NOMO-1 treated with DMSO at 0.1 percent for 48 hours (cell line): ENCODE data around the gene STARD9.
"Not testable (repeated sequence)": the region's sequence is repeated elsewhere in the genome, so short reads cannot be mapped to it uniquely, and the experiment has no call there.

ENCODE experiments used
- DNase-seq: peaks from one replicate; lab custom pipeline; 2025; ENCODE audit not compliant: unreplicated experiment; lab: John Stamatoyannopoulos, UW

Gene STARD9

GRCh38 chr15:42575188-42576039 is at the start of gene STARD9:
Gene STARD9 (plus strand): TSS chr15:42575606. CDS start chr15:42575716, 110 bp downstream.
- peak; percentile 97 for DNase-seq

- no peak for DNase-seq
Measured at GRCh38 chr15:42528970-42529369, 46.4 kb upstream of the STARD9 start.

GRCh38 chr15:42533246-42533645 is 42.2 kb upstream of the STARD9 start:
- no peak for DNase-seq

- peak; percentile 92 for DNase-seq
Measured at GRCh38 chr15:42544853-42545629, 30.4 kb upstream of the STARD9 start.

DNA sequence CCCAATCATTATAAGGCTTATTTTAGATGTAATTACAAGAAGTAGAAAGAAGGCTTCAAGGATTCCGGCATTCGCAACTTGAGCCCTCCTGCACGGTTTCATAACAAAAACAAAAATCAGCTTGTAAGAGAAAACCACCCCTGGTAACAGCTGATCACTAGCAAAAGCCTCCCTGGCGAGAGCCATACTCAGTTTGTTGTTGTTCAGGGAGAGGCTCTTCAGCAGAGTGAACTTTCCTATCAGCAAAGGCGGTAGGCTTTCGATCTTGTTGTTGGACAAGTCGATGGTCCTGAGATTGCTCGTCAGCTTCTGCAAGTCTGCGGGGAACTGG is 27.5 kb upstream of the STARD9 start:
- DNase-seq = peak; percentile 26

- DNase-seq = peak; percentile 65
Measured at GRCh38 chr15:42548249-42549031, 27.0 kb upstream of the STARD9 start, which contains the start of the genes HAUS2 and LRRC57. Gene HAUS2 (plus strand): TSS chr15:42548838. CDS start chr15:42548873, 35 bp downstream. Gene LRRC57 (minus strand): TSS chr15:42548793. CDS start chr15:42548434, 359 bp downstream.

- peak; percentile 60 for DNase-seq
Measured at GRCh38 chr15:42549032-42549491, 26.3 kb upstream of the STARD9 start.

DNA sequence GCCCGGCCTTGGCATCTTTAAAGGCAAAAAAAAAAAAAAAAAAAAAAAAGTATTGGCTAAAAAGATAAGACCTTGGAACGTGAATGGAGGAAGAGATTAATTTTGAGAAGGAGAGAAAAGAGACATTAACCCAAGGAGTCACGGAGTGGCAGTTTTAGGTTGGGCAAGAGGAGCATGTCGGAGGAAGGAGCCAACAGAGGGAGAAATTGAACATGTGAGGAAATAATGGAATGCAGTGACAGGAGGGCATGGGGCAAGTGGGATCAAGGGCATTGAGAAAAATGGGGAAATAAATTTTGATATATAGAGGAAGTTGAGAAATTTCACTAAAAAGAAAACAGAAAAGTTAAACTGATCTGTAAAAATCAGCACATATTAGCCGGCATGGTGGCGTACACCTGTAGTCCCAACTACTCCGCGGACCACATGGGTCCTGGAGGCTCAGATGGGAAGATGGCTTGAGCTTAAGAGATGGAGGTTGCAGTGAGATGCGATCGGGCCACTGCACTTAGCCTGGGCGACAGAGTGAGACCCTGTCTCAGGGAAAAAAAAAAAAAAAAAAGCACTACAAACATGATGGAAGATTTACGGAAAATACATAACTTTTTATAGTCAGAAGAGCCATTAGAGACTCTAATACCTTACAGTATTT is 25.5 kb upstream of the STARD9 start:
- peak; percentile 27 for DNase-seq

DNA sequence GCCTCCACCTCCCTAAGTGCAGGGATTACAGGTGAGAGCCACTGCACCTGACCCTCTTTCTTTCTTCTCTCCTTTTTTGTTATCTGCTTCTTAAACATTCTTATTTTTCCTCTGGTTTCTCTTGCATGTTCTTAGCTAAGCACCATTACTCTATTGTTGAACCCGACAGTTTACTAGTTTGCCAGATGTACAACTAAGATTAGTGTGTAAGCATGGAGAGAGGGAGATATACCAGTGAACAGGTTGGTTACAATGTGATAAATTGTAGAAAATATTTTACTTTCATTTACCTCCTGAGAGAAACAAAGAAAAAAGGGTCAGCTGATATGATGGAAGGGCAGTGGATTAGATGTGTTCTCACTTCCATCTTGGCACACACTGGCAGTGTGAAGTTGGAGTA is 21.9 kb upstream of the STARD9 start:
- DNase-seq = no peak

DNA sequence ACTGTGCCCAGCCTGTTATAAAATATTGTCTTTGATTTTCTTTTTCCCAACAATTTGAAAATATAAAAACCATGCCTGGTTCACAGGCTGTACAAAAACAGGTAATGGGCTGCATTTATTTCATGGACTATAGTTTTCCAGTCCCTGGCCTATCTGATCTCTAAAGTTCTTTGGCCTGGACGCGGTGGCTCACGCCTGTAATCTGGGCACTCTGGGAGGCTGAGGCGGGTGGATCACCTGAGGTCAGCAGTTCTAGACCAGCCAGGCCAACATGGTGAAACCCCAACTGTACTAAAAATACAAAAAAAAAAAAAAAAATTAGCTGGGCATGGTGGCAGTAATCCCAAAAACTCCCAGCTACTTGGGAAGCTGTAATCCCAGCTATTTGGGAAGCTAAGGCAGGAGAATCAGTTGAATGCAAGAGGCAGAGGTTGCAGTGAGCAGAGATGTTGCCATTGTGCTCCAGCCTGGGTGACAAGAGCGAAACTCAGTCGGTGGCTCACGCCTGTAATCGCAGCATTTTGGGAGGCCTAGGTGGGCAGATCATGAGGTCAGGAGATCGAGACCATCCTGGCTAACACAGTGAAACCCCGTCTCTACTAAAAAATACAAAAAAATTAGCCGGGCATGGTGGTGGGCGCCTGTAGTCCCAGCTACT is 18.7 kb upstream of the STARD9 start:
- DNase-seq = not testable (repeated sequence)

- DNase-seq = no peak
Measured at GRCh38 chr15:42558739-42559138, 16.7 kb upstream of the STARD9 start.

DNA sequence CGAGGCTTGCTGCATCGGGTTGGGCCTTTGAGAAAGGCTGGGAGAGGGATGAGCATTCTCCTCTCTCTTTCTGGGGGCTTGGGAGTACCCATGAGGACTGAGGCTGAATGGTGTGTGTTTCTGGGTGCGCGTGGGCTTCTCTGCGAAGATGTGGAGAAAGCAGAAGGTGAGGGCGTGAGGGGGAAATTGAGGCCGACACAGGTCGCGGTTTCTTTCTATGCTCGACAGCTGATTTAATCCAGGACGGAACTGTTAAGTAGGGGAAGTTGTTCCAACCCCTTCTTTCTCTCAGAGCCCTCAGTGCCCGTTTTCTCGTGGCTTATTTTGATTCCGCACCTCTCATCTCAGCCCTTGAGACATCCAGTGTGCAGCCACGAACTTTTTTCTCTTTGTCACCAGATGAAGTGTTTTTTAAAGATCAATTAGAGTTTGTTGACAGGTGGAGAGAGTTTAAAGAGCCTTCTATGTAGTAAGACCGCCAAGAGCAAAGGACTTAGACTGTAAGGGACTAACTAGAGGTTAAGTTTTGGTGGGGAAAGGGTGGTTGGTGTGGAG is 711 bp downstream of the STARD9 start:
- DNase-seq = no peak

DNA sequence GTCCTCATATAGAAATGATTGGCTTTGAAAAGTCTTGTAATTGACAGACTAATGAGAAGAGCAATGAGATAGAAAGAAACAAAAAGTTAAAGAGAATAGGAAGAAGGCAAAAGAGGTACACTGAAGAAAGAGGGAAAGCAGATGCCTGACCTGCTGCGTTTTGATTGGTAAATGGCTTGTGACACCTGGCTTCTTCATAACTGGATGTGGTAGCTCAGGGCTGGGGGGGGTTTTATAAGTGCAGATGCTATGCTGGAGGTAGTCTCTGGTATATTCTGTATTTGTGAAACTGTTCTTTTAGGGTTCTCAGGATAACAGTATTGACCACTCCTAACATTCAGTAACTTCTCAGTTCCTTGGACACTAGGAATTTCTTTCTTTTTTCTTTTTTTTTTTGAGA is 1.4 kb downstream of the STARD9 start:
- no peak for DNase-seq

DNA sequence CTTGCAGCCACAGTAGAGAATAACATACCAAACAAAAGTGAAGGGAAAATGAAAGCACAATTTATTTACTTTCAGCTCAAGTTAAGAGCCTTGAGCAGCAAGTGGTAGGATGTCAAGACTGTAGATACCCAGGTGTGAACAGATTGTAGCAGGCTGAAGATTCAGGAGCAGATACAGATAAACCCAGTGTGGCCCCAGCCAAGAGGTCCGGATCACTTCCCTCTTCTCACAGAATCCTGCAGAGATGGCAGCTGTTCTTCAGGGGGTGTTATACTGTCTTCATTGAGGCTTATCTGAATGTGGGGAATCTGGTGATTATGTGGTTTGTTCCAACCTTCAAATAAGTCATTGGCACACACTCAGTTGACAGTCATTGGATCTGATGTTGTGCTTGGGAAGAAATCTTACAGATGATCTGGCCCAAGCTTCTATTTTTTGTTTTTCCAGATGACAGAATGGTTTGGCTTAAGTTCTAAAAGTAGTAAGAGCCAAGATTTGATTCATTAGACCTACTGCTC is 2.2 kb downstream of the STARD9 start:
- DNase-seq = no peak

DNA sequence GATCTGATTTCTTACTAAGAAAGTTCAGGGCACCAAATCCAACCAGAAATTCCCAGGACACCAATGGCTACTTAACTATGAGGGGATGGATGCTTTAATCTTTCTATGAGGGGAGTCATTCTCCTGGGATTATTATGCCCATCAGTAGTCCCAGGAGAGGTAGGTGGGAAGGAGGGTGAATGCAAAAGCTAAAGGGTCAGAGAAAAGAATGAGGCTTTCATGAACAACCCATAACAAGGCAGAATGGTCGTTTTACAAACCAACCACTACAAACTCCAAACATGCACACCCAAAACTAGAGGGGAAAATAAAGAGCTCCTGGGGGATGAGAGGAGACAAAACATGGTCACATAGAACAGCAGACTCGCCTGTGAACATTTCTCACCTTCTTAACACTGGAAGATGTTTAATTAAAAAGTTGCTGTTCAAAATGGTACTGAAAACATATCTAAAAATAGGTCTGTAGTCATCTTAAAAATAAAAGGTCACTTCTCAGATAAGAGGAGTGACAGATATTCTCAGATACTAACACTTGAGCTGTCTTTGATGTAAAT is 3.7 kb downstream of the STARD9 start:
- DNase-seq = no peak

- DNase-seq = peak; percentile 79
Measured at GRCh38 chr15:42581272-42581730, 5.9 kb downstream of the STARD9 start.

GRCh38 chr15:42582569-42583375 is 7.4 kb downstream of the STARD9 start:
- DNase-seq = no peak

- no peak for DNase-seq
Measured at GRCh38 chr15:42584031-42584765, 8.8 kb downstream of the STARD9 start.
